Spleen (tissue), 11 donors: Measurements from ENCODE around the gene CCDC192. TPM values are rescaled to one million over a fixed set of nuclear protein-coding genes. Genes with fewer than 3 reads are reported as not detected.

ENCODE experiments used
- DNase-seq: peaks from one replicate; pipeline ENCODE4 v3.0.0-alpha.2; 2020
- H3K27ac ChIP-seq, 8 donors: fragments of 200-600 bp; sonication (generic) in 7 of 8; 1 replicate in 4 of 8; 2 replicates in 4 of 8; pipeline versions ENCODE4 v1.5.0 to v1.8.0; 2016 to 2021; ENCODE audit warnings: inconsistent platforms in 4 of 8, mild to moderate bottlenecking in 4 of 8, moderate library complexity in 1 of 8
- H3K27me3 ChIP-seq, 7 donors: fragments of 200-600 bp; sonication (generic) in 6 of 7; replicated peaks in 1 of 7; 1 replicate in 4 of 7; 2 replicates in 3 of 7; pipeline versions ENCODE4 v1.5.0 to v1.8.0; 2016 to 2021; ENCODE audit warnings: inconsistent platforms in 3 of 7, mild to moderate bottlenecking in 1 of 7
- H3K36me3 ChIP-seq, 6 donors: fragments of 200-600 bp; sonication (generic) in 5 of 6; 1 replicate in 4 of 6; 2 replicates in 2 of 6; pipeline versions ENCODE4 v1.5.0 to v1.8.0; 2016 to 2021; ENCODE audit warnings: inconsistent platforms in 2 of 6
- H3K4me1 ChIP-seq, 6 donors: fragments of 200-600 bp; sonication (generic) in 5 of 6; 1 replicate in 3 of 6; 2 replicates in 3 of 6; pipeline versions ENCODE4 v1.5.0 to v1.8.0; 2016 to 2021; ENCODE audit warnings: inconsistent platforms in 3 of 6
- H3K4me3 ChIP-seq, 8 donors: fragments of 200-600 bp; sonication (generic) in 7 of 8; 1 replicate in 4 of 8; 2 replicates in 4 of 8; pipeline versions ENCODE4 v1.5.0 to v1.8.0; 2016 to 2021; ENCODE audit warnings: inconsistent platforms in 4 of 8, mild to moderate bottlenecking in 4 of 8, moderate library complexity in 2 of 8
- H3K9me3 ChIP-seq, 8 donors: fragments of 200-600 bp; sonication (generic) in 7 of 8; 1 replicate in 4 of 8; 2 replicates in 4 of 8; pipeline versions ENCODE4 v1.5.0 to v1.8.0; 2016 to 2021; ENCODE audit warnings: inconsistent platforms in 4 of 8
- POLR2A ChIP-seq, 3 donors: fragments of 450-650 bp; IDR thresholded peaks; one replicate each; pipeline ENCODE4 v1.5.1; 2017; ENCODE audit warnings: antibody characterized with exemption in 3 of 3, mild to moderate bottlenecking in 1 of 3
- POLR2AphosphoS5 ChIP-seq, 3 donors: sonication (generic); formaldehyde crosslinking; IDR thresholded peaks; one replicate each; pipeline ENCODE4 v1.5.1; 2017; ENCODE audit warnings: antibody characterized with exemption in 3 of 3
- WGBS, 5 donors: extraction: QIAGEN DNeasy Blood & Tissue Kit in 3 of 5; methylation state at CpG; one replicate each; pipeline versions ENCODE4 v1.1.5 to v1.1.7; 2013 to 2018; 5-methylcytosine and 5-hydroxymethylcytosine counted together
- intact Hi-C: fragments of 100-400 bp; cut with DNase I; formaldehyde crosslinking; loops from one replicate; pipeline ENCODE4 v1.15.0; 2023; ENCODE audit warnings: low total_unique reads
- polyA plus RNA-seq, 3 donors: library from polyadenylated mRNA; stranded (reverse); fragments of 200-250 nt; gene quantifications; one replicate each; pipeline ENCODE4 v1.2.1, GENCODE V29; 2013
- total RNA-seq, 7 donors: library from RNA; depleted of rRNA in 3 of 7; stranded (reverse); fragments of >200 nt in 3 of 7; fragmentation: NEBNext Ultra II Directional in 4 of 7; extraction: Animal tissue kit (Norgen Biotek cat#: 25700) in 4 of 7; gene quantifications; one replicate each; pipeline versions ENCODE4 v1.1.0 to v1.2.1, GENCODE V29; 2016 to 2021
- TF ChIP-seq, protein P1 (sequence below), 11 experiments: fragments of 200-600 bp in 7 of 11; fragments of 450-650 bp in 4 of 11; sonication (generic) in 4 of 11; IDR thresholded peaks in 8 of 11; conservative IDR thresholded peaks in 3 of 11; 1 replicate in 7 of 11; 2 replicates in 4 of 11; pipeline versions ENCODE4 v1.4.0 to v1.8.0; 2016 to 2021; ENCODE audit warnings: antibody characterized with exemption in 11 of 11, inconsistent platforms in 4 of 11, mild to moderate bottlenecking in 1 of 11
- donor health status: healthy with polysubstance abuse.
- donor health status: DM: no; HTN: no; CAD: no; lungs with moderate emphysema.
- donor health status: DM: no; HTN: no; CAD: no.
- donor health status: Bipolar disorder and iron deficiency.
- donor health status: healthy.
- donor health status: DM: no; HTN: no; CAD: no.
- donor health status: DM: yes; HTN: yes; CAD: no.

CCDC192 gene
- total and polyA plus RNA-seq, 10 donors: not detected

GRCh38 chr5:127980843-127981242 lies 277.7 kb downstream of the CCDC192 start:
- H3K27ac ChIP-seq: no peak overlapping the region
- no peak for DNase-seq
- no peaks in the 10 kb centered on the region for H3K4me1 ChIP-seq
- no peaks in the 10 kb centered on the region for H3K9me3 ChIP-seq
- intact Hi-C loops: no loop called here
- H3K36me3 ChIP-seq: no peaks in the 10 kb centered on the region
- H3K27me3 ChIP-seq: no peaks in the 10 kb centered on the region
- no peak overlapping the region for H3K4me3 ChIP-seq
- TF ChIP-seq POLR2AphosphoS5 (IDR thresholded peaks at IDR 0.05) (no peak), POLR2A (IDR thresholded peaks at IDR 0.05) (no peak)
- TF ChIP-seq, protein P1, sequence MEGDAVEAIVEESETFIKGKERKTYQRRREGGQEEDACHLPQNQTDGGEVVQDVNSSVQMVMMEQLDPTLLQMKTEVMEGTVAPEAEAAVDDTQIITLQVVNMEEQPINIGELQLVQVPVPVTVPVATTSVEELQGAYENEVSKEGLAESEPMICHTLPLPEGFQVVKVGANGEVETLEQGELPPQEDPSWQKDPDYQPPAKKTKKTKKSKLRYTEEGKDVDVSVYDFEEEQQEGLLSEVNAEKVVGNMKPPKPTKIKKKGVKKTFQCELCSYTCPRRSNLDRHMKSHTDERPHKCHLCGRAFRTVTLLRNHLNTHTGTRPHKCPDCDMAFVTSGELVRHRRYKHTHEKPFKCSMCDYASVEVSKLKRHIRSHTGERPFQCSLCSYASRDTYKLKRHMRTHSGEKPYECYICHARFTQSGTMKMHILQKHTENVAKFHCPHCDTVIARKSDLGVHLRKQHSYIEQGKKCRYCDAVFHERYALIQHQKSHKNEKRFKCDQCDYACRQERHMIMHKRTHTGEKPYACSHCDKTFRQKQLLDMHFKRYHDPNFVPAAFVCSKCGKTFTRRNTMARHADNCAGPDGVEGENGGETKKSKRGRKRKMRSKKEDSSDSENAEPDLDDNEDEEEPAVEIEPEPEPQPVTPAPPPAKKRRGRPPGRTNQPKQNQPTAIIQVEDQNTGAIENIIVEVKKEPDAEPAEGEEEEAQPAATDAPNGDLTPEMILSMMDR (IDR thresholded peaks at IDR 0.05 in 8 of 11, conservative IDR thresholded peaks at IDR 0.05 in 3 of 11): no peak

DNA sequence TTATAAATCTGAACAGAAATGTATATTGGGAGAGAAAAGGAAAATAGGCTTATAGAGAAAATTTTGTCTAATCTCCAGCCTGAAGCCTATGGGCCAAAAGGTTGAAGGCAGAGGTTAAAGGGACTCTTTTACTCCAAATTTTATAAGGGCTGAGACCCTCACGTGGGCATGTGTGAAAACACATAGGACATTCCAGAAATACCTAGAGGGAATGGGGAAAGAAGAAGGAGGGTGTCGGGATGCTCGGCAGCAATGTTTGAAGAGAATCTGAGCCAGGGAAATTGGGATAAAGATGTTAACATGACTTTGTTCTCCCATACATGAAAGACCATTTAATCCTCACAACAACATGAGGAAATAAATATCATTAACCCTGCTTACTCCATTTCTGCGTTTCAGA lies 278.3 kb downstream of the CCDC192 start:
- Histone ChIP-seq H3K9me3 (no peaks in the 10 kb centered on the region), H3K27ac (no peak overlapping the region), H3K4me3 (no peak overlapping the region), H3K27me3 (no peaks in the 10 kb centered on the region), H3K36me3 (no peaks in the 10 kb centered on the region), H3K4me1 (no peaks in the 10 kb centered on the region)
- WGBS, 5 donors: 89 to 96% (median 91%) methylated on average over 4 of the region's 4 CpGs
- intact Hi-C loops: no loop called here
- no peak for DNase-seq
- TF ChIP-seq POLR2A (IDR thresholded peaks at IDR 0.05): no peak
- TF ChIP-seq POLR2AphosphoS5 (IDR thresholded peaks at IDR 0.05): no peak
- TF ChIP-seq, protein P1 (IDR thresholded peaks at IDR 0.05 in 8 of 11, conservative IDR thresholded peaks at IDR 0.05 in 3 of 11): no peak

DNA sequence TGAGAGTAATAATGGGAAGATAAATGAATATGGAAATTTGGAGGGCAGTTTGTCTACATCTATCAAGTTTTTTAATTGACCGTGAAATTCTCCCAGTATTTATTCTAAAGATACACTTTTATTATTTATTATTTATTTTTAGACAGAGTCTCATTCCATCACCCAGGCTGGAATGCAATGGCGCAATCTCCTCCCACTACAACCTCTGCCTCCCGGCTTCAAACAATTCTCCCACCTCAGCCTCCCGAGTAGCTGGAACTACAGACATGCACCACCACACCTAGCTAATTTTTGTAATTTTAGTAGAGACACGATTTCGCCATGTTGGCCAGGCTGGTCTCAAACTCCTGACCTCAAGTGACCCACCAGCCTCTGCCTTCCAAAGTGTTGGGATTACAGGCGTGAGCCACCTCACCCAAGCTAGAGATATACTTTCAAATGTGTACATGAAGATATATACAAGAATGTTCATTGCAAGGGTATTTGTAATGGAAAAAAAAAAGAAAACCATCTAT lies 282.7 kb downstream of the CCDC192 start:
- no peak overlapping the region for H3K4me3 ChIP-seq
- H3K36me3 ChIP-seq: no peaks in the 10 kb centered on the region
- no peaks in the 10 kb centered on the region for H3K4me1 ChIP-seq
- DNase-seq: no peak
- H3K9me3 ChIP-seq: peaks cover 0 to 10% (median 0%) of the 10 kb centered on the region in 8 donors
- no peaks in the 10 kb centered on the region for H3K27me3 ChIP-seq
- TF ChIP-seq POLR2A (IDR thresholded peaks at IDR 0.05): no peak
- TF ChIP-seq, protein P1 (IDR thresholded peaks at IDR 0.05 in 8 of 11, conservative IDR thresholded peaks at IDR 0.05 in 3 of 11): no peak
- no peak for TF ChIP-seq POLR2AphosphoS5 (IDR thresholded peaks at IDR 0.05)
- no peak overlapping the region for H3K27ac ChIP-seq
- intact Hi-C loops: no loop called here
- 95 to 99% (median 95%) methylated on average over 7 of the region's 7 CpGs for WGBS, 5 donors

DNA sequence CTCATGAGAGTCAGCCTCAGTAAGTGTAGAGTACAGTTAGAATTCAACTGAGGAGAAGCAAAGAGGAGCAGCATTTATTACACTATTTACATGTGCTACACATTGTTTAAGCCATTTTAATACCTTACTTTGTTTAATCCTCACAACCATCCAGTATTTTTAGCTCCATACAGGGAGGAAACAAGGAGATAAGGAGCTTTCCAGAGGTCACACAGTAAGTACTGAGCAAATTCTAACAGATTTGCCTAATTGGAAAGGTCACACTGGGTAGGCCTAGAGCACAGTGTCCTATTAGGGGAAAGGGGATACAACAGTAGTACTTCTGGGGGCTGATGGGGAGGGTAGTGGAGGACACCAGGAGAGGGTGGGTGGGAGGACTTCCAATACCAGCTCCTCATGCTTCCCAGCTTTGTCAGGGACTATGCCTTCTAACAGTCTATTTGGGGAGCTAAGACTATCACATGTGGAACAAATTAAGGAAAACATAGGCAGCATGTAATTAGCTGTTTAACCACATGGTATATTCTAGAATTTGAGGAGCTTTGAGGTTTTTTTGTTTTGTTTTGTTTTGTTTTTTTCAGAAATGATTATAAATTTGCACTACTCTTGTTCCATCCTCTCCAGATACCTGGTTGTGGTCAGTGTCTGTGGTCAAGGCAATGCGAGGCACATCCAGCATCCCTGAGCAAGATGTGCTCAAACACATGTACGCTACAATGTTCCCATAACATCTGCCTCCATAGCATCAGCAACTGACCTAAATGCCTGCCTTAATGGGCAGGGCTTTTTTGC lies 284.4 kb downstream of the CCDC192 start:
- no peaks in the 10 kb centered on the region for H3K27me3 ChIP-seq
- intact Hi-C loops: no loop called here
- peaks cover 0 to 10% (median 0%) of the 10 kb centered on the region in 8 donors for H3K9me3 ChIP-seq
- H3K27ac ChIP-seq: no peak overlapping the region
- no peak for DNase-seq
- no peaks in the 10 kb centered on the region for H3K4me1 ChIP-seq
- 94 to 98% (median 96%) methylated on average over 2 of the region's 2 CpGs for WGBS, 5 donors
- no peaks in the 10 kb centered on the region for H3K36me3 ChIP-seq
- H3K4me3 ChIP-seq: no peak overlapping the region
- TF ChIP-seq POLR2A (IDR thresholded peaks at IDR 0.05): no peak
- TF ChIP-seq, protein P1 (IDR thresholded peaks at IDR 0.05 in 8 of 11, conservative IDR thresholded peaks at IDR 0.05 in 3 of 11): no peak
